ENCODE measurements around the gene SASH1.

DNA sequence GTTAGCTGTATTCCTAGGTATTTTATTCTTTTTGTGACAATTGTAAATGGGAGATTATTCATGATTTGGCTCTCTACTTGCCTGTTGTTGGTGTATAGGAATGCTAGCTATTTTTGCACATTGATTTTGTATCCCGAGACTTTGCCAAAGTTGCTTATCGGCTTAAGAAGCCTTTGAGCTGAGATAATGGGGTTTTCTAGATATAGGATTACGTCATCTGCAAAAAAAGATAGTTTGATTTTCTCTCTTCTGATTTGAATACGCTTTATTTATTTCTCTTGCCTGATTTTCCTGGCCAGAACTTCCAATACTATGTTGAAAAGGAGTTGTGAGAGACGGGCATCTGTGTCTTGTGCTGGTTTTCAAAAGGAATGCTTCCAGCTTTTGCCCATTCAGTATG is 241.0 kb downstream of the SASH1 start:
- TF ChIP-seq, protein P1, sequence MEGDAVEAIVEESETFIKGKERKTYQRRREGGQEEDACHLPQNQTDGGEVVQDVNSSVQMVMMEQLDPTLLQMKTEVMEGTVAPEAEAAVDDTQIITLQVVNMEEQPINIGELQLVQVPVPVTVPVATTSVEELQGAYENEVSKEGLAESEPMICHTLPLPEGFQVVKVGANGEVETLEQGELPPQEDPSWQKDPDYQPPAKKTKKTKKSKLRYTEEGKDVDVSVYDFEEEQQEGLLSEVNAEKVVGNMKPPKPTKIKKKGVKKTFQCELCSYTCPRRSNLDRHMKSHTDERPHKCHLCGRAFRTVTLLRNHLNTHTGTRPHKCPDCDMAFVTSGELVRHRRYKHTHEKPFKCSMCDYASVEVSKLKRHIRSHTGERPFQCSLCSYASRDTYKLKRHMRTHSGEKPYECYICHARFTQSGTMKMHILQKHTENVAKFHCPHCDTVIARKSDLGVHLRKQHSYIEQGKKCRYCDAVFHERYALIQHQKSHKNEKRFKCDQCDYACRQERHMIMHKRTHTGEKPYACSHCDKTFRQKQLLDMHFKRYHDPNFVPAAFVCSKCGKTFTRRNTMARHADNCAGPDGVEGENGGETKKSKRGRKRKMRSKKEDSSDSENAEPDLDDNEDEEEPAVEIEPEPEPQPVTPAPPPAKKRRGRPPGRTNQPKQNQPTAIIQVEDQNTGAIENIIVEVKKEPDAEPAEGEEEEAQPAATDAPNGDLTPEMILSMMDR (IDR thresholded peaks at IDR 0.05; ENCODE audit: low read length), result no peak
- TF ChIP-seq EZH2 (IDR thresholded peaks at IDR 0.05; ENCODE audit: borderline replicate concordance, low read length), result no peak
